PFSK-1 (cell line): Measurements from ENCODE around the gene KCNMB2.

Source experiments
- FOXP2 ChIP-seq: optimal IDR thresholded peaks from 2 replicates; pipeline ENCODE3; 2011; ENCODE audit warnings: borderline replicate concordance, control low read depth, inconsistent platforms; ENCODE audit not compliant: insufficient read depth; ENCODE audit errors: extremely low read length, extremely low read depth
- POLR2AphosphoS5 ChIP-seq: IDR thresholded peaks from 2 replicates; pipeline ENCODE4 v1.6.1; 2012; ENCODE audit warnings: low read depth, mild to moderate bottlenecking, control low read depth, low read length, moderate library complexity
- REST ChIP-seq, 2 experiments: IDR thresholded peaks; 2 replicates each; pipeline versions ENCODE4 v1.6.1 to v1.8.0; 2011 to 2012; ENCODE audit warnings: low read depth in 2 of 2, low read length in 2 of 2, control low read depth in 1 of 2, inconsistent platforms in 1 of 2, mild to moderate bottlenecking in 1 of 2, moderate library complexity in 1 of 2; ENCODE audit not compliant: insufficient read depth in 1 of 2
- SIN3A ChIP-seq: IDR thresholded peaks from 2 replicates; pipeline ENCODE4 v1.6.1; 2012; ENCODE audit warnings: mild to moderate bottlenecking, low read length, moderate library complexity, borderline replicate concordance; ENCODE audit not compliant: insufficient read depth
- TAF1 ChIP-seq: IDR thresholded peaks from 2 replicates; pipeline ENCODE4 v1.6.1; 2012; ENCODE audit warnings: low read length, control low read depth, borderline replicate concordance; ENCODE audit not compliant: insufficient read depth

GRCh38 chr3:178823150-178823549 lies 286.9 kb downstream of the KCNMB2 start:
- TF ChIP-seq POLR2AphosphoS5 (no peak), SIN3A (no peak), REST (IDR thresholded peaks at IDR 0.05; ENCODE audit: insufficient read depth in 1 of 2, low read depth in 2 of 2, low read length in 2 of 2) (no peak), TAF1 (no peak), FOXP2 (no peak)
